Pancreas (tissue), 10 donors: Measurements from ENCODE around the gene RPTN. TPM values are rescaled to one million over a fixed set of nuclear protein-coding genes. Genes with fewer than 3 reads are reported as not detected.

Experiments
- ATAC-seq, 4 donors: fragments of 200-7000 bp; cut with Tn5 transposase; one replicate each; pipeline versions ENCODE4 v1.8.0 to v1.9.1; 2020; ENCODE audit warnings: mild to moderate bottlenecking in 4 of 4, moderate library complexity in 4 of 4
- DNase-seq, 6 donors: peaks; one replicate each; pipeline ENCODE4 v3.0.0-alpha.2; 2020
- FAIRE-seq: peaks from 2 replicates; lab custom pipeline; 2012; peaks lifted over from hg19 to GRCh38; lab: Jason Lieb, UNC
- H3K27ac ChIP-seq, 4 donors: fragments of 200-600 bp; sonication (generic); 1 replicate in 3 of 4; 2 replicates in 1 of 4; pipeline versions ENCODE4 v1.5.0 to v1.8.0; 2020
- H3K27me3 ChIP-seq, 4 donors: fragments of 200-600 bp; one replicate each; pipeline ENCODE4 v1.8.0; 2021
- H3K36me3 ChIP-seq, 3 donors: fragments of 200-600 bp; sonication (generic) in 1 of 3; one replicate each; pipeline versions ENCODE4 v1.5.0 to v1.8.0; 2020 to 2021
- H3K4me1 ChIP-seq, 3 donors: fragments of 200-600 bp; one replicate each; pipeline ENCODE4 v1.8.0; 2021
- H3K4me3 ChIP-seq, 4 donors: fragments of 200-600 bp; sonication (generic) in 2 of 4; one replicate each; pipeline versions ENCODE4 v1.5.0 to v1.8.0; 2020 to 2021
- H3K9me3 ChIP-seq, 4 donors: fragments of 200-600 bp; one replicate each; pipeline ENCODE4 v1.8.0; 2021
- CTCF ChIP-seq, 4 donors: fragments of 200-600 bp; sonication (generic) in 3 of 4; IDR thresholded peaks; one replicate each; pipeline versions ENCODE4 v1.5.0 to v1.8.0; 2021; ENCODE audit warnings: antibody characterized with exemption in 4 of 4
- WGBS, 2 donors: extraction: QIAGEN DNeasy Blood & Tissue Kit; methylation state at CpG; one replicate each; pipeline ENCODE4 v1.1.7; 2013; 5-methylcytosine and 5-hydroxymethylcytosine counted together
- intact Hi-C, 3 donors: fragments of 100-400 bp; cut with DNase I; formaldehyde crosslinking; loops; one replicate each; pipeline versions ENCODE4 v1.11.1 to v1.14.2; 2022
- polyA plus RNA-seq, 2 donors: library from polyadenylated mRNA; stranded (reverse); fragments of 200-250 nt; gene quantifications; one replicate each; pipeline ENCODE4 v1.2.3, GENCODE V29; 2013
- total RNA-seq, 6 donors: library from RNA; stranded (reverse); fragmentation: NEBNext Ultra II Directional in 4 of 6; extraction: Animal tissue kit (Norgen Biotek cat#: 25700) in 4 of 6; gene quantifications; one replicate each; pipeline versions ENCODE4 v1.2.1 to v1.2.4, GENCODE V29; 2021 to 2023
- donor health status: healthy with polysubstance abuse.
- donor health status: DM: no; HTN: no; CAD: no; lungs with moderate emphysema.
- donor health status: DM: no; HTN: no; CAD: no.
- donor health status: control.
- donor health status: control.
- donor health status: Bipolar disorder and iron deficiency.
- donor health status: DM: yes; HTN: yes; CAD: no.
- donor health status: DM: no; HTN: no; CAD: no.
- donor health status: DM: no; HTN: no; CAD: no.
- donor health status: DM: yes; HTN: yes; CAD: no.

RPTN gene
- total and polyA plus RNA-seq, 8 donors: not detected

- Histone ChIP-seq H3K9me3 (no peaks in the 10 kb centered on the region), H3K27me3 (no peaks in the 10 kb centered on the region), H3K4me1 (no peaks in the 10 kb centered on the region), H3K36me3 (no peaks in the 10 kb centered on the region), H3K27ac (no peak overlapping the region), H3K4me3 (no peak overlapping the region)
- WGBS, 2 donors: 69 to 74% methylated on average over 5 of the region's 5 CpGs
- no peak for TF ChIP-seq CTCF (IDR thresholded peaks at IDR 0.05)
- ATAC-seq (peak in 1 of 4 donors; percentile 16), DNase-seq (no peak), FAIRE-seq (no peak)
- intact Hi-C loops: no loop called here
Measured at GRCh38 chr1:152170287-152170905, 11.4 kb upstream of the RPTN start.

- Histone ChIP-seq H3K36me3 (no peaks in the 10 kb centered on the region), H3K4me1 (no peaks in the 10 kb centered on the region), H3K27ac (no peak overlapping the region), H3K4me3 (no peak overlapping the region), H3K27me3 (no peaks in the 10 kb centered on the region), H3K9me3 (no peaks in the 10 kb centered on the region)
- intact Hi-C loops: no loop called here
- FAIRE-seq: no peak
- WGBS, 2 donors: 77 to 80% methylated on average over 4 of the region's 4 CpGs
- ATAC-seq: no peak
- no peak for DNase-seq
- TF ChIP-seq CTCF (IDR thresholded peaks at IDR 0.05): no peak
Measured at GRCh38 chr1:152169366-152170025, 10.5 kb upstream of the RPTN start.

- Histone ChIP-seq H3K4me3 (no peak overlapping the region), H3K9me3 (no peaks in the 10 kb centered on the region), H3K4me1 (no peaks in the 10 kb centered on the region), H3K27ac (no peak overlapping the region), H3K27me3 (no peaks in the 10 kb centered on the region), H3K36me3 (no peaks in the 10 kb centered on the region)
- FAIRE-seq (no peak), DNase-seq (no peak), ATAC-seq (peak in 2 of 4 donors; percentile 25 to 26)
- no peak for TF ChIP-seq CTCF (IDR thresholded peaks at IDR 0.05)
- WGBS, 2 donors: 27 to 28% methylated on average over 1 of the region's 1 CpG
- intact Hi-C loops: no loop called here
Measured at GRCh38 chr1:152168535-152168868, 9.5 kb upstream of the RPTN start.

GRCh38 chr1:152167835-152168534 lies 9.0 kb upstream of the RPTN start:
- ATAC-seq: peak in 2 of 4 donors; percentile 46 to 59
- Histone ChIP-seq H3K36me3 (no peaks in the 10 kb centered on the region), H3K9me3 (no peaks in the 10 kb centered on the region), H3K27ac (no peak overlapping the region), H3K4me3 (no peak overlapping the region), H3K4me1 (no peaks in the 10 kb centered on the region), H3K27me3 (no peaks in the 10 kb centered on the region)
- TF ChIP-seq CTCF (IDR thresholded peaks at IDR 0.05): no peak
- DNase-seq: no peak
- FAIRE-seq: no peak
- WGBS, 2 donors: 56 to 66% methylated on average over 3 of the region's 3 CpGs
- intact Hi-C loops: no loop called here

GRCh38 chr1:152166966-152167365 lies 7.9 kb upstream of the RPTN start:
- no peak for ATAC-seq
- H3K9me3 ChIP-seq: no peaks in the 10 kb centered on the region
- intact Hi-C loops: no loop called here
- H3K4me1 ChIP-seq: no peaks in the 10 kb centered on the region
- H3K36me3 ChIP-seq: no peaks in the 10 kb centered on the region
- TF ChIP-seq CTCF (IDR thresholded peaks at IDR 0.05): no peak
- no peak overlapping the region for H3K4me3 ChIP-seq
- no peak overlapping the region for H3K27ac ChIP-seq
- no peaks in the 10 kb centered on the region for H3K27me3 ChIP-seq
- WGBS, 2 donors: 37 to 76% methylated on average over 1 of the region's 1 CpG
- no peak for FAIRE-seq
- DNase-seq: no peak
